HG03439 (cell line): Measurements from ENCODE around the gene LEFTY1.

Experiments used
- ATAC-seq: cut with Tn5 transposase; IDR thresholded peaks from one replicate; pipeline ENCODE4 v1.9.1; 2021; ENCODE audit warnings: mild to moderate bottlenecking, moderate library complexity; ENCODE audit not compliant: unreplicated experiment

LEFTY1 gene

DNA sequence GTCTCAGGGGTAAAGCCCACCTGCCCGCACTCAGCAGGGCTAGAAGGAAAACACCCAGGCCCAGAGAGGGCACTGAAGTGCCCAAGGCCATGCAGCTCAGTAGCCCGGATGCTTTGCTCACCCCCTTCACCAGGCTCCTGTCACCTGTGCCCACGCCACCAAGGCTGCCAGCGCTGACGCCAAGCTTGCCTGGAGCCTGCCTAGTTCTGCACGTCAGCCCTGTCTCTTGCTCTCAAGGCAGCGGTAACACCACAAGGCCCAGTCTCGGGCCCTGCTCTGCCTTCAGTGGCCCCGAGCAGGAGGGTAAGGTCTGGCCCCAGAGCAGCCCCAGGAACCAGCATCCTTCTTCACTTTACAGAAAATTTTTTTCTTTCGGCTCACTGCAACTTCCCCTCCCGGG is 14.5 kb downstream of the LEFTY1 start:
- ATAC-seq, result no peak

DNA sequence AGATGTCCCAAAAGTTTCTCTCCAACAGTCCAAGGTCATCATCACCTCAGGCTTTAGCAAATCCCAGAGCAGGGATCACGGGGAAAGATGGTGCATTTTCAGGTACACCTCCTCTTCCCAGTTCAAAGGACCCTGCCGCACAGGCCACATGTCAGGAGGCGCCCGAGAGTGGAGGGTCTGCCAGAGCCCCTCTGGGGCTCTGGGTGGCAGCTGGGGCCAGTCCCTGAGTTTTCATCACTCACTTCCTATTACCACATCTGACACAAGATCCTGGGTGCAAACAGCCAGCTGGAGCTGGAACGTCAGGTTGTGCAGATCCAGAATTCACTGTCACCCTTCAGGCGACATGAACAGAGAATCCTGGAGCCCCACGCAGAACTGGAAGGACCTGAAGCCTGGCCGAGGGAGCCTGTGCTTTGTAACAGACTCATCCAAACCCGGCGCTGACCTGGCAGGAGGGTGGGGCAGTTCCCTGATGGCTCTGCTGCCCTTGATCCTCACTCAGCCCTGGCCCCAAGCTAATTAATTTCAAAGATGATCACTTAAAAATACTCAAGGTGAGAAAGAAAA is 15.6 kb downstream of the LEFTY1 start:
- no peak for ATAC-seq

DNA sequence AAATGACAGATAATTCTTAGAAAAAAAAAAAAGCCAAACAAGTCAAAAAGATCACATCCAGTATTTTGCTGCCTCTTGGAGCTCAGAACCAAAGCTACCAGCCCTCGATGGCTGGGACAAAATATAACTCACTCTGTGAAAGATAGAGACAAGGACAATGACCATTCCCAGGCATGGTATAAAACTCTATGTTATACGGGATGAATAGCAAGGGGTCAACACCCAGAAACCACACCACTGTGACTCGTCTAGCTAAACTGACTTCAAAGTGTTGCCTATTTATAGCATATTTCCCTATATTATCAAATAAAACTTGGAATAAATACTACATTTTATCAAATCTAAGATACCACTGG is 16.9 kb downstream of the LEFTY1 start:
- ATAC-seq, result no peak

DNA sequence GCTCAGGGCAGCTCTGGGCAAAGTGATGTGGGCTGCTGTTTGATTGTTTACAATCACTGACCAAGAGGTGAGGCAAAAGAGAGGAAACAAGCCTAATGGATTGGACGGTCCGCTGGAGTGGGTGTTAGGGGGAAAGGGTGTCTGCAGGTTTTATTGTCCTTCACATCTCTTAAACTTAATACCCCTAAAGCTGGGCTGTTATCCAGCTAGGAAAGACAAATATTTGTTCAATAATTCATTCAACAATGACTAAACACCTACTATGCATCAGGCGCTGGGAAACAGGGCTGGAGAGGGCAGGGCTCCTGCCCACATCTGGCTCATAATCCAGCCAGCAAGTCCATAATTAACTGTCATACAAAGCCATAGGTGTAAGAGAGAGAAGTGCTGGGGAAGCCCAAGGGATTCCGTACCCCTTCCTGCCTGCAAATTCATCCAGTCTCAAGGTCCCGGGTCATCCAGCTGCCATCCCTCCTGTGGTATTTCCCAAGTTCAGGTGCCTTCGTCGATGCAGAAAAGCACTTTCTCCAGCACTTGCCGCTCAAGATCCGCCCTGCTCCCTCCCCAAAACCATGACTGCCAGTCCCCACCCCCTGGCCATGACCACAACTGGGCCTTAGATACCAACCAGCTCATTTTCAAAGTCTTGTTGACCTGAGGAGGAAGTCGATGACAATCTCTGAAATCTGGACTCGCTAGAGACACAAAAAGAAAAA is 17.4 kb downstream of the LEFTY1 start:
- no peak for ATAC-seq

DNA sequence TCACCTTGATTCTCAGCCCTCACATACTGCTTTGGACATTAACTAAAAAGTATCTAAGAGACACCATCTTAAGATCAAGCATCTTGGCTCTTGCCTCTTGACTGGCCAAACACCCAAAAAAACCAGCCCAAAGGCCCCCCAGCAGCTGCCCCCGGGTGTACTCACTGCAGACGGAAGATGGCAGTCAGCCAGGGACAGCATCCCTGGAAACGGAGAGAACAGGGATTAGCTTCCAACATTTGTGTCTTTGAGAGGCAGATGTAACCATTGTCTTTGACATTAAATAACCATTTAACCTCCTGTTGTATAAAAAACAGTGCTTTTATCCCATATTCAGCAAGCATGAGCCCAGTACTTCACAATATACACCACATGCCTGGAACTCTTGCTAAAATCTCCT is 18.0 kb downstream of the LEFTY1 start:
- no peak for ATAC-seq

- ATAC-seq, result no peak
Measured at GRCh38 chr1:225868631-225869330, 20.2 kb downstream of the LEFTY1 start.

- no peak for ATAC-seq
Measured at GRCh38 chr1:225866981-225867380, 22.0 kb downstream of the LEFTY1 start.

GRCh38 chr1:225866061-225866837 is 22.7 kb downstream of the LEFTY1 start:
- ATAC-seq, result no peak

DNA sequence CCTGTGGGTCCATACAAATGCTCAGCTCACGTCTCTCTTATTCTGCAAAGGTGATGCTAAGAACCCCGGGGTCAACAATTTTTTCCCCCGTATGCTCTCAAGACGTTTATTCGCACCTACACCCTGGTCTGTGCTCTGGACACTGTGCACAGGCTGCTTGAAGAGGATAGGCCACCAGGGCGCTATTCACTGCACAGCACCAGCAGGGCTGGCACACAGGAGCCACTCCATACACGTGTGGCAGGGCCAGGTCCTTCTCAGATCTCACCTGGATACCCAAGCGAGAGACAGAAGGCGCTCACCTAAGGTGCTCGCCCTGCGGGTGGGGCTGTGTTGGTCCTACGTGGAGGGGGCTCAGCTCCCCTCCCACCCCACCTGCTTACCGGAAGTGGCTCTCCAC is 23.4 kb downstream of the LEFTY1 start:
- ATAC-seq, result no peak

DNA sequence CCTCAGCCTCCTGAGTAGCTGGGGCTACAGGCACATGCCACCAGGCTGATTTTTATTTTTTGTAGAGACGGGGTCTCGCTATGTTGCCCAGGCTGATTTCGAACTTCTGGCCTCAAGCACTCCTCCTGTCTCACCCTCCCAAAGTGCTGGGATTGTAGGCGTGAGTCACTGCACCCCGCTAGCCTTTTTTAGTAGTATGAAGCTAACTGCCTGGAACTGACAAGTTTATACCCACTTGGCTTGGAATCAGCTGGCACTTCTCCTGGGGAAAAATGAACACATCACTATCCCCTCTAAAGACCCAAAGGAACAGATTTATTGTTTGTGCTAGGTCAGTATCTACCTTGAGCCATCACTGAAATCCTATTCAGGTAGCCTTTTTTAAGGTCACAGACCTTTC is 25.8 kb downstream of the LEFTY1 start:
- ATAC-seq, result no peak

DNA sequence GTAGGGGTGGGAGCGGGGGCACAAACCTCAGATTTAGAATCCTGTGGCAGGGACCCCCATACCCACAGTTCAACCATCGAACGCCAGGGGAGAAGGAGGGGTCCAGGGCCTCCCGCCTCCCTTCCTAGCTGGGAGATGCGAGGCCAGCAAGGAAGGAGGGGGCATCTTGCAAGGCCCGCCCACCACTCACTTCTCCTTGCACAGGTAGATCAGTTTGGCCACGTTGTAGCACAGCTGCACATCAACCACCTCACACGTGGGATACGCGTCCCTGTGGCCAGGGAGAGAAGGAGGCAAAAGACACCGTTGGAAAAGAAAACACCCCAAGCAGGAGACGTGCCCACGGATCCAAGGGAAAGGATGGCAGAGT is 26.4 kb downstream of the LEFTY1 start:
- ATAC-seq, result no peak

- ATAC-seq, result no peak
Measured at GRCh38 chr1:225861834-225862580, 26.9 kb downstream of the LEFTY1 start.

- no peak for ATAC-seq
Measured at GRCh38 chr1:225860876-225861441, 28.0 kb downstream of the LEFTY1 start.

- no peak for ATAC-seq
Measured at GRCh38 chr1:225860107-225860506, 28.8 kb downstream of the LEFTY1 start.

GRCh38 chr1:225859151-225859550 is 29.8 kb downstream of the LEFTY1 start:
- no peak for ATAC-seq

- ATAC-seq, result no peak
Measured at GRCh38 chr1:225857256-225857655, 31.7 kb downstream of the LEFTY1 start.

DNA sequence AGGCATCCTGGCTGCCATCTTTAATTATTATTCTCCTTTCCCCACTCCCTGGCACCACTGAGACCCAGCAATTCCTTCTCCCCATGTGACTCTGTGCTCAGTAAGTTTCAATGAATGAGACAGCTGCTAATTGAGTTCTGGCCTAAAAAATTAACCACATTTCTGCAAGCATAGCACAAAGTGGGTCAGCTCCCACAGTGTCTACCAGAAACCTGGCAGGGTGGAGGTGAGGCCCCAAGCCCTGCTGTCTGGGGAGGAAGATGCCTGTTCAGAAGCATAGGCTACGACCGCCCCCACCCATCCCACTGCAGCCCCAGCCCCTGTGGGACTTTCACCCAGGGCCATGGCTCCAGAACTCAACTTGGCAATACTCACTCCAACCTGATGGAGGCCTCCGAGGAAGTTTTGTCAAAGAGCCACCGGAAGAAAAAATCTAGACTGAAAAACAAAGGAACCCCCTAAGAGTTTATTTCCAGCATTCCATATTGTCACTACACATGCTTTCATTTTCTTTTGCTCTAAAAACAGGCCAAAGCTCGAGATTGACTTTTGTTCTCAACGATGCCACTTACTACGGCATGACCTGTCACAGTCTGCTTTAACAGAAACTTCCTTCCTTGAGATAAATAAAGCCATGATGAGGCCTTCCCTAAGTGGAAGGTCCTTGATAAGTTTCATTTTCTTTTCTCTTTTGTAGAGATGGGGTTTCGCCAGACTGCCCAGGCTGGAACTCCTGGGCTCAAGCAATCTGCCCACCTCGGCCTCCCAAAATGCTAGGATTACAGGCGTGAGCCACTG is 33.2 kb downstream of the LEFTY1 start:
- no peak for ATAC-seq

GRCh38 chr1:225853441-225853840 is 35.5 kb downstream of the LEFTY1 start:
- no peak for ATAC-seq

- no peak for ATAC-seq
Measured at GRCh38 chr1:225852413-225853124, 36.4 kb downstream of the LEFTY1 start.
